ENCODE measurements around the gene FAM20C.

GRCh38 chr7:152702-153391 is 39.5 kb upstream of the FAM20C start:
- TF ChIP-seq, protein P1, sequence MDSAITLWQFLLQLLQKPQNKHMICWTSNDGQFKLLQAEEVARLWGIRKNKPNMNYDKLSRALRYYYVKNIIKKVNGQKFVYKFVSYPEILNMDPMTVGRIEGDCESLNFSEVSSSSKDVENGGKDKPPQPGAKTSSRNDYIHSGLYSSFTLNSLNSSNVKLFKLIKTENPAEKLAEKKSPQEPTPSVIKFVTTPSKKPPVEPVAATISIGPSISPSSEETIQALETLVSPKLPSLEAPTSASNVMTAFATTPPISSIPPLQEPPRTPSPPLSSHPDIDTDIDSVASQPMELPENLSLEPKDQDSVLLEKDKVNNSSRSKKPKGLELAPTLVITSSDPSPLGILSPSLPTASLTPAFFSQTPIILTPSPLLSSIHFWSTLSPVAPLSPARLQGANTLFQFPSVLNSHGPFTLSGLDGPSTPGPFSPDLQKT (IDR thresholded peaks at IDR 0.05; ENCODE audit: borderline replicate concordance, low read depth, low read length), result no peak
- TF ChIP-seq ZSCAN18 (tag by site-specific recombination; IDR thresholded peaks at IDR 0.05) (no peak), ZBTB20 (tag by site-specific recombination; IDR thresholded peaks at IDR 0.05) (no peak), CTCF (tag by site-specific recombination; IDR thresholded peaks at IDR 0.05) (no peak), ZNF24 (tag by site-specific recombination; IDR thresholded peaks at IDR 0.05) (no peak), YY1 (tag by site-specific recombination; IDR thresholded peaks at IDR 0.05) (no peak), KLF8 (tag by site-specific recombination; IDR thresholded peaks at IDR 0.05) (no peak), ZNF146 (tag by site-specific recombination; IDR thresholded peaks at IDR 0.05) (no peak), TCF7L2 (IDR thresholded peaks at IDR 0.05; ENCODE audit: borderline replicate concordance, low read depth, low read length) (no peak)
- TF ChIP-seq, protein P2, sequence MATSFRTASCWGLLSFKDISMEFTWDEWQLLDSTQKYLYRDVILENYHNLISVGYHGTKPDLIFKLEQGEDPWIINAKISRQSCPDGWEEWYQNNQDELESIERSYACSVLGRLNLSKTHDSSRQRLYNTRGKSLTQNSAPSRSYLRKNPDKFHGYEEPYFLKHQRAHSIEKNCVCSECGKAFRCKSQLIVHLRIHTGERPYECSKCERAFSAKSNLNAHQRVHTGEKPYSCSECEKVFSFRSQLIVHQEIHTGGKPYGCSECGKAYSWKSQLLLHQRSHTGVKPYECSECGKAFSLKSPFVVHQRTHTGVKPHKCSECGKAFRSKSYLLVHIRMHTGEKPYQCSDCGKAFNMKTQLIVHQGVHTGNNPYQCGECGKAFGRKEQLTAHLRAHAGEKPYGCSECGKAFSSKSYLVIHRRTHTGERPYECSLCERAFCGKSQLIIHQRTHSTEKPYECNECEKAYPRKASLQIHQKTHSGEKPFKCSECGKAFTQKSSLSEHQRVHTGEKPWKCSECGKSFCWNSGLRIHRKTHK (tag by site-specific recombination; IDR thresholded peaks at IDR 0.05), result no peak
- TF ChIP-seq, protein P3, sequence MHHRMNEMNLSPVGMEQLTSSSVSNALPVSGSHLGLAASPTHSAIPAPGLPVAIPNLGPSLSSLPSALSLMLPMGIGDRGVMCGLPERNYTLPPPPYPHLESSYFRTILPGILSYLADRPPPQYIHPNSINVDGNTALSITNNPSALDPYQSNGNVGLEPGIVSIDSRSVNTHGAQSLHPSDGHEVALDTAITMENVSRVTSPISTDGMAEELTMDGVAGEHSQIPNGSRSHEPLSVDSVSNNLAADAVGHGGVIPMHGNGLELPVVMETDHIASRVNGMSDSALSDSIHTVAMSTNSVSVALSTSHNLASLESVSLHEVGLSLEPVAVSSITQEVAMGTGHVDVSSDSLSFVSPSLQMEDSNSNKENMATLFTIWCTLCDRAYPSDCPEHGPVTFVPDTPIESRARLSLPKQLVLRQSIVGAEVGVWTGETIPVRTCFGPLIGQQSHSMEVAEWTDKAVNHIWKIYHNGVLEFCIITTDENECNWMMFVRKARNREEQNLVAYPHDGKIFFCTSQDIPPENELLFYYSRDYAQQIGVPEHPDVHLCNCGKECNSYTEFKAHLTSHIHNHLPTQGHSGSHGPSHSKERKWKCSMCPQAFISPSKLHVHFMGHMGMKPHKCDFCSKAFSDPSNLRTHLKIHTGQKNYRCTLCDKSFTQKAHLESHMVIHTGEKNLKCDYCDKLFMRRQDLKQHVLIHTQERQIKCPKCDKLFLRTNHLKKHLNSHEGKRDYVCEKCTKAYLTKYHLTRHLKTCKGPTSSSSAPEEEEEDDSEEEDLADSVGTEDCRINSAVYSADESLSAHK (tag by site-specific recombination; IDR thresholded peaks at IDR 0.05), result no peak
